Neural cell (in vitro differentiated cells): ENCODE results near the gene CAMK2N2.

Experiments used
- CTCF ChIP-seq: fragments of 450-650 bp; IDR thresholded peaks from 2 replicates; pipeline ENCODE4 v1.5.1; 2014; ENCODE audit warnings: antibody characterized with exemption, mild to moderate bottlenecking, moderate library complexity; ENCODE audit not compliant: poor library complexity, severe bottlenecking
- EP300 ChIP-seq: fragments of 450-650 bp; conservative IDR thresholded peaks from 2 replicates; pipeline ENCODE4 v1.6.1; 2014; ENCODE audit warnings: antibody characterized with exemption, mild to moderate bottlenecking, moderate library complexity; ENCODE audit not compliant: poor library complexity, severe bottlenecking
- EZH2 ChIP-seq: fragments of 200-600, 300-800 bp; shearing (Covaris generic), sonication (generic); IDR thresholded peaks from 2 replicates; pipeline ENCODE4 v1.6.1; 2014; ENCODE audit warnings: antibody characterized with exemption, low read length, borderline replicate concordance, mild to moderate bottlenecking; ENCODE audit not compliant: insufficient read depth, poor library complexity, severe bottlenecking
- MXI1 ChIP-seq: fragments of 450-650 bp; conservative IDR thresholded peaks from 2 replicates; pipeline ENCODE4 v1.6.1; 2014; ENCODE audit warnings: antibody characterized with exemption, mild to moderate bottlenecking; ENCODE audit not compliant: poor library complexity, severe bottlenecking
- POLR2AphosphoS5 ChIP-seq: IDR thresholded peaks from 2 replicates; pipeline ENCODE4 v1.6.1; 2012
- RAD21 ChIP-seq: fragments of 450-650 bp; conservative IDR thresholded peaks from 2 replicates; pipeline ENCODE4 v1.6.1; 2014; ENCODE audit warnings: antibody characterized with exemption, mild to moderate bottlenecking, moderate library complexity
- SMC3 ChIP-seq: fragments of 450-650 bp; conservative IDR thresholded peaks from 2 replicates; pipeline ENCODE4 v1.6.1; 2014; ENCODE audit warnings: antibody characterized with exemption, mild to moderate bottlenecking, moderate library complexity; ENCODE audit not compliant: poor library complexity
- TF ChIP-seq, protein P1 (sequence below): IDR thresholded peaks from 2 replicates; pipeline ENCODE4 v1.6.1; 2012; ENCODE audit warnings: borderline replicate concordance

- no peak for TF ChIP-seq POLR2AphosphoS5
- TF ChIP-seq CTCF, result no peak
- no peak for TF ChIP-seq MXI1
- TF ChIP-seq, protein P1, sequence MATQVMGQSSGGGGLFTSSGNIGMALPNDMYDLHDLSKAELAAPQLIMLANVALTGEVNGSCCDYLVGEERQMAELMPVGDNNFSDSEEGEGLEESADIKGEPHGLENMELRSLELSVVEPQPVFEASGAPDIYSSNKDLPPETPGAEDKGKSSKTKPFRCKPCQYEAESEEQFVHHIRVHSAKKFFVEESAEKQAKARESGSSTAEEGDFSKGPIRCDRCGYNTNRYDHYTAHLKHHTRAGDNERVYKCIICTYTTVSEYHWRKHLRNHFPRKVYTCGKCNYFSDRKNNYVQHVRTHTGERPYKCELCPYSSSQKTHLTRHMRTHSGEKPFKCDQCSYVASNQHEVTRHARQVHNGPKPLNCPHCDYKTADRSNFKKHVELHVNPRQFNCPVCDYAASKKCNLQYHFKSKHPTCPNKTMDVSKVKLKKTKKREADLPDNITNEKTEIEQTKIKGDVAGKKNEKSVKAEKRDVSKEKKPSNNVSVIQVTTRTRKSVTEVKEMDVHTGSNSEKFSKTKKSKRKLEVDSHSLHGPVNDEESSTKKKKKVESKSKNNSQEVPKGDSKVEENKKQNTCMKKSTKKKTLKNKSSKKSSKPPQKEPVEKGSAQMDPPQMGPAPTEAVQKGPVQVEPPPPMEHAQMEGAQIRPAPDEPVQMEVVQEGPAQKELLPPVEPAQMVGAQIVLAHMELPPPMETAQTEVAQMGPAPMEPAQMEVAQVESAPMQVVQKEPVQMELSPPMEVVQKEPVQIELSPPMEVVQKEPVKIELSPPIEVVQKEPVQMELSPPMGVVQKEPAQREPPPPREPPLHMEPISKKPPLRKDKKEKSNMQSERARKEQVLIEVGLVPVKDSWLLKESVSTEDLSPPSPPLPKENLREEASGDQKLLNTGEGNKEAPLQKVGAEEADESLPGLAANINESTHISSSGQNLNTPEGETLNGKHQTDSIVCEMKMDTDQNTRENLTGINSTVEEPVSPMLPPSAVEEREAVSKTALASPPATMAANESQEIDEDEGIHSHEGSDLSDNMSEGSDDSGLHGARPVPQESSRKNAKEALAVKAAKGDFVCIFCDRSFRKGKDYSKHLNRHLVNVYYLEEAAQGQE, result no peak
- no peak for TF ChIP-seq SMC3
- TF ChIP-seq EZH2, result no peak
- no peak for TF ChIP-seq RAD21
- no peak for TF ChIP-seq EP300
Measured at GRCh38 chr3:184275381-184275701, 14.0 kb upstream of the CAMK2N2 start.
